ENCODE measurements around the gene FAM24A. TPM values are rescaled to one million over a fixed set of nuclear protein-coding genes. Genes with fewer than 3 reads are reported as not detected.
"Not testable (repeated sequence)": the region's sequence is repeated elsewhere in the genome, so short reads cannot be mapped to it uniquely, and the experiment has no call there.

FAM24A gene
- total RNA-seq = not detected
- long read RNA-seq = 0 reads

DNA sequence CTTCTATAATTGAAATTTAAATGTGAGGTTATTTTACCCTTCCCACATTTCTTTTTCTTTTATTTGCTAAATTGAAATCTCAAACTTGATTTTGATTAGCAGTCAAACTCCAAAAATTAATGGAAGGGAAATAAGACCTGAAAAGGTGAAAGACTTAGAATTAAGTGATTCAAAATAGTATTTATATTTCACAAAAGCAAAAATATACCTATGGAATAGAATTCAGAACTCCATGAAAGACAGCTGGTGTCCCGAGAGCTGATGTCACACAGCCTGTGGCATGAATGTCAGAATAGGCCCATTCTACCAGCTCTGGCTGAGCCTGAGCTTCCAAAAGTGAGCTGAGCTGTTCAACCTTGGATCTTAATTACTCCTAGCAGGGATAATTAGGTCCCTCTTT lies at the start of gene FAM24A:
Gene FAM24A (plus strand): TSS at position 301 of the 400 bp plus-strand sequence. CDS start 1,025 bp downstream, outside the sequence.
- no peak within 1 kb of the TSS for H3K4me3 ChIP-seq
- ATAC-seq (no peak), DNase-seq (no peak)
- H3K27ac ChIP-seq = no peak within 1 kb of the TSS
- intact Hi-C loops (cut with DNase I) = no loop called here
- no peaks in the 10 kb centered on the region for H3K36me3 ChIP-seq
- H3K27me3 ChIP-seq = no peaks in the 10 kb centered on the region
- no peaks in the 10 kb centered on the region for H3K9me3 ChIP-seq
- H3K4me1 ChIP-seq = no peaks in the 10 kb centered on the region
- TF ChIP-seq, protein P1, sequence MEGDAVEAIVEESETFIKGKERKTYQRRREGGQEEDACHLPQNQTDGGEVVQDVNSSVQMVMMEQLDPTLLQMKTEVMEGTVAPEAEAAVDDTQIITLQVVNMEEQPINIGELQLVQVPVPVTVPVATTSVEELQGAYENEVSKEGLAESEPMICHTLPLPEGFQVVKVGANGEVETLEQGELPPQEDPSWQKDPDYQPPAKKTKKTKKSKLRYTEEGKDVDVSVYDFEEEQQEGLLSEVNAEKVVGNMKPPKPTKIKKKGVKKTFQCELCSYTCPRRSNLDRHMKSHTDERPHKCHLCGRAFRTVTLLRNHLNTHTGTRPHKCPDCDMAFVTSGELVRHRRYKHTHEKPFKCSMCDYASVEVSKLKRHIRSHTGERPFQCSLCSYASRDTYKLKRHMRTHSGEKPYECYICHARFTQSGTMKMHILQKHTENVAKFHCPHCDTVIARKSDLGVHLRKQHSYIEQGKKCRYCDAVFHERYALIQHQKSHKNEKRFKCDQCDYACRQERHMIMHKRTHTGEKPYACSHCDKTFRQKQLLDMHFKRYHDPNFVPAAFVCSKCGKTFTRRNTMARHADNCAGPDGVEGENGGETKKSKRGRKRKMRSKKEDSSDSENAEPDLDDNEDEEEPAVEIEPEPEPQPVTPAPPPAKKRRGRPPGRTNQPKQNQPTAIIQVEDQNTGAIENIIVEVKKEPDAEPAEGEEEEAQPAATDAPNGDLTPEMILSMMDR (IDR thresholded peaks at IDR 0.05) = no peak

DNA sequence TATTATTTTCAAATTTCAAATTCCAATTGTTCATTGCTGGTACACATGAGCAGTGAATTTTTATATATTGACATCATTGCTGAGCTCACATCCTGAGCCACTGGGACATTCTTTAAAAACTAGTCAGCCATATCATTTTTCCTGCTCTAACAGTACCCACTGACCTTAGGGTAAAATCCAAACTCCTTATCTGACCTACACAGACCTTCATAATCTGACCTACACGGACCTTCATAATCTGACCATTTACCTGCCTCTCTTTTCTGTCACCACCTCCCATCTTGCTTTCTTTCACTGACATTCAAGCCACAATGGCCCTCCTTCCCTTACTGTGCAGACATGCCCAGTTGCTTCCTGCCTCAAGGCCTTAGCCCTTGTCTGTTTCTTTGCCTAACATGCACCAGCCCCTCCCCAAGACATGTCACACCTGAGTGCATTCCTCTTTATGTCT lies 48.7 kb upstream of the FAM24A start:
- H3K4me3 ChIP-seq = no peak overlapping the region
- no peaks in the 10 kb centered on the region for H3K4me1 ChIP-seq
- H3K27ac ChIP-seq = no peak overlapping the region
- no peaks in the 10 kb centered on the region for H3K9me3 ChIP-seq
- H3K27me3 ChIP-seq = no peaks in the 10 kb centered on the region
- ATAC-seq = no peak
- no peaks in the 10 kb centered on the region for H3K36me3 ChIP-seq
- TF ChIP-seq, protein P1 (IDR thresholded peaks at IDR 0.05) = no peak
- DNase-seq = no peak
- intact Hi-C loops (cut with DNase I) = no loop called here

GRCh38 chr10:122863216-122864193 lies 46.9 kb upstream of the FAM24A start:
- H3K36me3 ChIP-seq = no peaks in the 10 kb centered on the region
- no peak for DNase-seq
- H3K4me3 ChIP-seq = no peak overlapping the region
- H3K4me1 ChIP-seq = no peaks in the 10 kb centered on the region
- ATAC-seq = no peak
- TF ChIP-seq, protein P1 (IDR thresholded peaks at IDR 0.05) = no peak
- no peaks in the 10 kb centered on the region for H3K27me3 ChIP-seq
- H3K27ac ChIP-seq = no peak overlapping the region
- intact Hi-C loops (cut with DNase I) = no loop called here
- no peaks in the 10 kb centered on the region for H3K9me3 ChIP-seq

GRCh38 chr10:122864194-122864592 lies 46.2 kb upstream of the FAM24A start:
- intact Hi-C loops (cut with DNase I) = no loop called here
- TF ChIP-seq, protein P1 (IDR thresholded peaks at IDR 0.05) = no peak
- Histone ChIP-seq H3K4me3 (no peak overlapping the region), H3K36me3 (no peaks in the 10 kb centered on the region), H3K27ac (no peak overlapping the region), H3K4me1 (no peaks in the 10 kb centered on the region), H3K9me3 (no peaks in the 10 kb centered on the region), H3K27me3 (no peaks in the 10 kb centered on the region)
- DNase-seq (no peak), ATAC-seq (no peak)

DNA sequence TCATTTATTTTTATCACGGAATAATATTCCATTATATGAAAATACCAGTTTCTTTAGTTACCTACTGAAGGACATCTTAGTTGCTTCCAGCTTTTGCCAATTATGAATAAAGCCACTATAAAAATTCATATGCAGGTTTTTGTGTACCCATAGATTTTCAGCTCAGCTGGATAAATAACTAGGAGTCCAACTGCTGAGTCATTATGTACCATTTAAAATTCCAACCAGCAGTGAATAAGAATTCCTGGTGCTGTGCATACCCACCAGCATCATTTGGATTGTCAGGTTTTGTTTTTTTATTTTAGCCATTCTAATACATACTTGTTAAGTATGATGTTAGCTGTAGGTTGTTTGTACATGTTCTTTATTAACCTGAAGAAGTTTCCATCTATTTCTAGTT lies 45.5 kb upstream of the FAM24A start:
- intact Hi-C loops (cut with DNase I) = no loop called here
- no peaks in the 10 kb centered on the region for H3K36me3 ChIP-seq
- DNase-seq = no peak

GRCh38 chr10:122866757-122867482 lies 43.5 kb upstream of the FAM24A start:
- DNase-seq; H3K36me3 ChIP-seq; ATAC-seq; H3K9me3 ChIP-seq; H3K4me3 ChIP-seq; intact Hi-C loops (cut with DNase I); H3K27ac ChIP-seq; H3K4me1 ChIP-seq; H3K27me3 ChIP-seq: not testable (repeated sequence)

More for the DNA sequence above, 45.5 kb upstream of the FAM24A start:
- Histone ChIP-seq H3K4me3 (no peak overlapping the region), H3K27me3 (no peaks in the 10 kb centered on the region), H3K9me3 (no peaks in the 10 kb centered on the region), H3K4me1 (no peaks in the 10 kb centered on the region), H3K27ac (no peak overlapping the region)
- no peak for ATAC-seq
- TF ChIP-seq, protein P1 (IDR thresholded peaks at IDR 0.05) = no peak

DNA sequence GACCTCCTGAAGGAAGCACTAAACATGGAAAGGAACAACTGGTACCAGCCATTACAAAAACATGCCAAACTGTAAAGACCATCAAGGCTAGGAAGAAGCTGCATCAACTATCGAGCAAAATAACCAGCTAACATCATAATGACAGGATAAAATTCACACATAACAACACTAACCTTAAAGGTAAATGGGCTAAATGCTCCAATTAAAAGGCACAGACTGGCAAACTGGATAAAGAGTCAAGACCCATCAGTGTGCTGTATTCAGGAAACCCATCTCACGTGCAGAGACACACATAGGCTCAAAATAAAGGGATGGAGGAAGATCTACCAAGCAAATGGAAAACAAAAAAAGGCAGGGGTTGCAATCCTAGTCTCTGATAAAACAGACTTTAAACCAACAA lies 41.6 kb upstream of the FAM24A start:
- ATAC-seq; H3K4me1 ChIP-seq; H3K27ac ChIP-seq; H3K36me3 ChIP-seq; H3K9me3 ChIP-seq; intact Hi-C loops (cut with DNase I); H3K4me3 ChIP-seq; DNase-seq; H3K27me3 ChIP-seq: not testable (repeated sequence)

DNA sequence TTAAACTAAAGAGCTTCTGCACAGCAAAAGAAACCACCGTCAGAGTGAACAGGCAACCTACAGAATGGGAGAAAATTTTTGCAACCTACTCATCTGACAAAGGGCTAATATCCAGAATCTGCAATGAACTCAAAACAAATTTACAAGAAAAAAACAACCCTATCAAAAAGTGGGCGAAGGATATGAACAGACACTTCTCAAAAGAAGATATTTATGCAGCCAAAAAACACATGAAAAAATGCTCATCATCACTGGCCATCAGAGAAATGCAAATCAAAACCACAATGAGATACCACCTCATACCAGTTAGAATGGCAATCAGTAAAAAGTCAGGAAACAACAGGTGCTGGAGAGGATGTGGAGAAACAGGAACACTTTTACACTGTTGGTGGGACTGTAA lies 38.5 kb upstream of the FAM24A start:
- H3K27ac ChIP-seq; H3K9me3 ChIP-seq; DNase-seq; H3K36me3 ChIP-seq; ATAC-seq; intact Hi-C loops (cut with DNase I); H3K4me1 ChIP-seq; H3K4me3 ChIP-seq; H3K27me3 ChIP-seq: not testable (repeated sequence)
